GM12873 (cell line): ENCODE measurements around the gene PCDHGB5.

Source experiments
- TF ChIP-seq, protein P1 (sequence below): IDR thresholded peaks from 2 replicates; pipeline ENCODE4 v1.5.1; 2012; ENCODE audit warnings: low read depth, mild to moderate bottlenecking, moderate library complexity, low read length, control low read depth; ENCODE audit not compliant: insufficient read depth; ENCODE audit errors: missing control alignments

PCDHGB5 gene

DNA sequence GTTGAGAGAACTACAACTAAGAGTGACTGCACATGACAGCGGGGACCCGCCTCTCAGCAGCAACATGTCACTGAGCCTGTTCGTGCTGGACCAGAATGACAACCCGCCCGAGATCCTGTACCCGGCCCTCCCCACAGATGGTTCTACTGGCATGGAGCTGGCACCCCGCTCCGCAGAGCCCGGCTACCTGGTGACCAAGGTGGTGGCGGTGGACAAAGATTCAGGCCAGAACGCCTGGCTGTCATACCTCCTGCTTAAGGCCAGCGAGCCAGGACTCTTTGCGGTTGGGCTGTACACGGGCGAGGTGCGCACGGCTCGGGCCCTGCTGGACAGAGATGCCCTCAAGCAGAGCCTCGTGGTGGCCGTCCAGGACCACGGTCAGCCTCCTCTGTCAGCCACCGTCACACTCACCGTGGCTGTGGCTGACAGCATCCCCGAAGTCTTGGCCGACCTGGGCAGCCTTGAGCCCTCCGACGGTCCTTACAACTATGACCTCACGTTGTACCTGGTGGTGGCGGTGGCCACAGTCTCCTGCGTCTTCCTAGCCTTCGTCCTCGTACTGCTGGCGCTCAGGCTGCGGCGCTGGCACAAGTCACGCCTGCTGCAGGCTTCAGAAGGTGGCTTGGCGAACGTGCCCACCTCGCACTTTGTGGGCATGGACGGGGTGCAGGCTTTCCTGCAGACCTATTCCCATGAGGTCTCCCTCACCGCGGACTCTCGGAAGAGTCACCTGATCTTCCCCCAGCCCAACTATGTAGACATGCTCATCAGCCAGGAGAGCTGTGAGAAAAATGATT lies 13.1 kb upstream of the PCDHGB5 start:
- TF ChIP-seq, protein P1, sequence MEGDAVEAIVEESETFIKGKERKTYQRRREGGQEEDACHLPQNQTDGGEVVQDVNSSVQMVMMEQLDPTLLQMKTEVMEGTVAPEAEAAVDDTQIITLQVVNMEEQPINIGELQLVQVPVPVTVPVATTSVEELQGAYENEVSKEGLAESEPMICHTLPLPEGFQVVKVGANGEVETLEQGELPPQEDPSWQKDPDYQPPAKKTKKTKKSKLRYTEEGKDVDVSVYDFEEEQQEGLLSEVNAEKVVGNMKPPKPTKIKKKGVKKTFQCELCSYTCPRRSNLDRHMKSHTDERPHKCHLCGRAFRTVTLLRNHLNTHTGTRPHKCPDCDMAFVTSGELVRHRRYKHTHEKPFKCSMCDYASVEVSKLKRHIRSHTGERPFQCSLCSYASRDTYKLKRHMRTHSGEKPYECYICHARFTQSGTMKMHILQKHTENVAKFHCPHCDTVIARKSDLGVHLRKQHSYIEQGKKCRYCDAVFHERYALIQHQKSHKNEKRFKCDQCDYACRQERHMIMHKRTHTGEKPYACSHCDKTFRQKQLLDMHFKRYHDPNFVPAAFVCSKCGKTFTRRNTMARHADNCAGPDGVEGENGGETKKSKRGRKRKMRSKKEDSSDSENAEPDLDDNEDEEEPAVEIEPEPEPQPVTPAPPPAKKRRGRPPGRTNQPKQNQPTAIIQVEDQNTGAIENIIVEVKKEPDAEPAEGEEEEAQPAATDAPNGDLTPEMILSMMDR = no peak

- TF ChIP-seq, protein P1 = peak; percentile 25
Observed at GRCh38 chr5:141387557-141388311, 10.0 kb upstream of the PCDHGB5 start, which contains the start of gene PCDHGB4. PCDHGB4 (plus strand) TSS chr5:141387698; CDS start chr5:141387885, 187 bp downstream.

DNA sequence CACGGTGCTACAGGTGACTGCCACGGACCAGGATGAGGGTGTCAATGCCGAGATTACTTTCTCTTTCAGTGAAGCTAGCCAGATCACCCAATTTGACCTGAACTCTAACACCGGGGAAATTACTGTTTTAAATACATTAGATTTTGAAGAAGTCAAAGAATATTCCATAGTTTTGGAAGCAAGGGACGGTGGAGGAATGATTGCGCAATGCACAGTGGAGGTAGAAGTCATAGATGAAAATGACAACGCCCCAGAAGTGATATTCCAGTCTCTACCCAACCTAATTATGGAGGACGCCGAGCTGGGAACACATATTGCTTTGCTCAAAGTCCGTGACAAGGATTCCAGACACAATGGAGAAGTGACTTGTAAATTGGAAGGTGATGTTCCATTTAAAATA lies 9.1 kb upstream of the PCDHGB5 start:
- TF ChIP-seq, protein P1 = no peak

DNA sequence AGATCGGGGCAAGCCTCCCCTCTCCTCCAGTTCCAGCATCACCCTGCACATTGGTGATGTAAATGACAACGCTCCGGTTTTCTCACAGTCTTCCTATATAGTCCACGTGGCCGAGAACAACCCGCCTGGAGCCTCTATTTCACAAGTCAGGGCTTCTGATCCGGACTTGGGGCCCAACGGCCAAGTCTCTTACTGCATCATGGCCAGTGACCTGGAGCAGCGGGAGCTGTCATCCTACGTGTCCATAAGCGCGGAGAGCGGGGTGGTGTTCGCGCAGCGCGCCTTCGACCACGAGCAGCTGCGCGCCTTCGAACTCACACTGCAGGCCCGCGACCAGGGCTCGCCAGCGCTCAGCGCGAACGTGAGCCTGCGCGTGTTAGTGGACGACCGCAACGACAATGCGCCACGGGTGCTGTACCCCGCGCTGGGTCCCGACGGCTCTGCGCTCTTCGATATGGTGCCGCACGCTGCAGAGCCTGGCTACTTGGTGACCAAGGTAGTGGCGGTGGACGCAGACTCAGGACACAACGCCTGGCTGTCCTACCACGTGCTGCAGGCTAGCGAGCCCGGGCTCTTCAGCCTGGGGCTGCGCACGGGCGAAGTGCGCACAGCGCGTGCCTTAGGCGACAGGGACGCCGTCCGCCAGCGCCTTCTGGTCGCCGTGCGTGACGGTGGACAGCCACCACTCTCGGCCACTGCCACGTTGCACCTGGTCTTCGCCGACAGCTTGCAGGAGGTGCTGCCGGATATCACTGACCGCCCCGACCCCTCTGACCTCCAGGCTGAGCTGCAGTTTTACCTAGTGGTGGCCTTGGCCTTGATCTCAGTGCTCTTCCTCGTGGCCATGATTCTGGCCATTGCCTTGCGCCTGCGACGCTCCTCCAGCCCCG lies 8.3 kb upstream of the PCDHGB5 start:
- TF ChIP-seq, protein P1 = no peak

DNA sequence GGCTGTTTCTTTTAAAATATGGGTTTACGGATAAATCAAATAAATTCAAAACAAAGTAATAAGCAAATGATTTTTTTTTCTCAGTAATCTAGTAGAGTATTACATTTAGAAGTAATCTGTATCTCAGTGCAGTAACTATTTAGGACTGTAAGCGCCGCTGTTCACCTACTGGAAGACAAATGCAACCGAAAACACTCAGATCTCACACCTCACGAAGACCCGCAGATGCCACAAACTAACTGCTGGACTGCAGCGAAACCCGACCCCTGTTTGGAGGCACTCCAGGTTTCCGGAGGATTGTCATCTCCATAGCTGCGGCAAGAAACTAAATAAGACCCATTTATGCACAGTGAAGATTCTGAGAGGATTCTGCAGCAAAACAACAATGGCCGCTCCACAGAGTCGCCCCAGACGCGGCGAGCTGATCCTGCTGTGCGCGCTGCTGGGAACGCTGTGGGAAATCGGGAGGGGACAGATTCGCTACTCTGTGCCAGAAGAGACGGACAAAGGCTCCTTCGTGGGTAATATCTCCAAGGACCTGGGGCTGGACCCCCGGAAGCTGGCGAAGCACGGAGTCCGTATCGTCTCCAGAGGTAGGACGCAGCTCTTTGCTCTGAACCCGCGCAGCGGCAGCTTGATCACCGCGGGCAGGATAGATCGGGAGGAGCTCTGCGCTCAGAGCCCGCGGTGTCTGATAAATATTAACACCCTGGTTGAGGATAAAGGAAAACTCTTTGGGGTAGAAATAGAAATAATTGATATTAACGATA lies 5.1 kb upstream of the PCDHGB5 start, which contains the start of gene PCDHGA8:
PCDHGA8 (plus strand) TSS at position 205 of the 770 bp plus-strand sequence; CDS start at position 386, 181 bp downstream.
- TF ChIP-seq, protein P1 = peak; percentile 27

GRCh38 chr5:141393267-141393666 lies 4.5 kb upstream of the PCDHGB5 start:
- TF ChIP-seq, protein P1 = no peak
